8988T (cell line): ENCODE measurements around the gene ZSWIM3.
A peak's percentile ranks its signal among the peaks of the same experiment; 100 is the strongest.
"Not testable (repeated sequence)": the region's sequence is repeated elsewhere in the genome, so short reads cannot be mapped to it uniquely, and the experiment has no call there.

Source experiments
- DNase-seq: peaks from one replicate; pipeline ENCODE4 v3.0.0; 2011

The ZSWIM3 gene

DNA sequence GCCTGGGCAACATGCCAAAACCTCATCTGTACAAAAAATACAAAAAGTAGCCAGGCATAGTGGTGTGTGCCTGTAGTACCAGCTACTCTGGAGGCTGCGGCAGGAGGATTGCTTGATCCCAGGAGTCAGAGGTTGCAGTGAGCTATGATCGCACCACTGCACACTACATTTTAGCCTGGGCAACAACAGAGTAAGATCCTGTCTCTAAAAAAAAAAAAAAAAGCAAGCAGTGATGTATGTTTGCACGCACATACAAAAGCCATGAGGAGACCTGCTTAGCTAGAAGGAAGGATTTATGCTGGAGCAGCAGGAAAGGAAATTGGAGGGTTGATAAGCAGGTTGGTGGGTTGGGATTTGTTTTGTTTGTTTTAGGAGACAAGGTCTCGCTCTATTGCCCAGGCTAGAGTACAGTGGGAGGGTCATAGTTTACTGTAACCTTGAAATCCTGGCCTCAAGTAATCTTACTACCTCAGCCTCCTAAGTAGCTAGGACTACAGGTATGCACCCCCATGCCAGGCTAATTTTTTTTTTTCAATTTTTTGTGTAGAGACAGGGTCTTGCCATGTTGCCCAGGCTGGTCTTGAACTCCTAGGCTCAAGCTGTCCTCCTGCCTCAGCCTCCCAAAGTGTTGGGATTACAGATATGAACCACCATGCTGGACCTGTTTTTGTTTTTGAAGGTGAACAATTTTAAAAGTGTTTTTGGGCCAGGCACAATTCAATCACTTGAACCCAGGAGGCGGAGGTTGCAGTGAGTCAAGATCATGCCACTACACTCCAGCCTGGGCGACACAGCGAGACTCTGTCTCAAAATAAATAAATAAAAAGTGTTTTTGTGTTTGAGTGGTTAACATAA is 4.0 kb downstream of the ZSWIM3 start:
- no peak for DNase-seq

- DNase-seq: no peak
Measured at GRCh38 chr20:45863543-45864470, 6.4 kb downstream of the ZSWIM3 start.

- DNase-seq: no peak
Measured at GRCh38 chr20:45866454-45866853, 9.0 kb downstream of the ZSWIM3 start.

GRCh38 chr20:45867136-45867818 is 9.9 kb downstream of the ZSWIM3 start:
- no peak for DNase-seq

- DNase-seq: no peak
Measured at GRCh38 chr20:45867819-45868176, 10.4 kb downstream of the ZSWIM3 start.

- no peak for DNase-seq
Measured at GRCh38 chr20:45872626-45873025, 15.2 kb downstream of the ZSWIM3 start.

DNA sequence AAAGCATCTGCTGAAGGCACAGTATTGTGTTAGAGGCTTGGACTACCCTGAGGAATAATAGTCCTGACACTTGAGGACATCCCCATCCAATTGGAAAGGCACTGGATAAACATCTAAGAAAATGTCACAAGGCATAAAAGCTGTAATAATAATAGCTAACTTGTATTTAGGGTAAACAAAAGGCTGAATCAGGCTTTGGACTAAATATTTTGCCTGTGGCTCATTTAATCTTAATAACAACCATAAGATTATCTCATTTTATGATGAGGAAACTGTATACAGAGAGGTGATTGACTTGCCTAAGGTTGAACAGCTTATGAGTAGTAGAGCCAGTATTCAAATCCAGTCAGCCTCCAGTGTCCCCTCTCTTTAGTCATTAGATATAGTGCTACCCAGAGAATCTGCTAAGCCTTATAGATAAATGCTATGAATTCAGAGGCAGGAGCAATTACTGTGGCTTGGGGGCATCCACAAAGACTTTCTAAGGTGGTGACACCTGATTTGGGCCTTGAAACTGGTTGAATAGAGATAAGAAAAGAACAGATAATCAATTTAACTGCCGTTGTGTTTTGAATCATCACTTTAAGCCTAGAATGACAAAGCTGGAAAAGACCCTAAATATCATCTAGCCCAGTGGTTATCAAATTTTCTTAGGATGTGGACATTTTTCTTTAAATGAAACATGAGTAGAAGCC is 16.1 kb downstream of the ZSWIM3 start:
- no peak for DNase-seq

DNA sequence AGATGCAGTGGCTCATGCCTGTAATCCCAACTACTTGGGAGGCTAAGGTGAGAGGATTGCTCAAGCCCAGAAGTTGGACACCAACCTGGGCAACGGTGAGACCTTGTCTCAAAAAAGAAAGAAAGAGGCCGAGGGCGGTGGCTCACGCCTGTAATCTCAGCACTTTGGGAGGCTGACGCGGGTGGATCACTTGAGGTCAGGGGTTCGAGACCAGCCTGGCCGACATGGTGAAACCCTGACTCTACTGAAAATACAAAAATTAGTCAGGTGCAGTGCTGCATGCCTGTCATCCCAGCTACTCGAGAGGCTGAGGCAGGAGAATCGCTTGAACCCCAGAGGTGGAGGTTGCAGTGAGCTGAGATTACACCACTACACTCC is 16.7 kb downstream of the ZSWIM3 start:
- DNase-seq: not testable (repeated sequence)

DNA sequence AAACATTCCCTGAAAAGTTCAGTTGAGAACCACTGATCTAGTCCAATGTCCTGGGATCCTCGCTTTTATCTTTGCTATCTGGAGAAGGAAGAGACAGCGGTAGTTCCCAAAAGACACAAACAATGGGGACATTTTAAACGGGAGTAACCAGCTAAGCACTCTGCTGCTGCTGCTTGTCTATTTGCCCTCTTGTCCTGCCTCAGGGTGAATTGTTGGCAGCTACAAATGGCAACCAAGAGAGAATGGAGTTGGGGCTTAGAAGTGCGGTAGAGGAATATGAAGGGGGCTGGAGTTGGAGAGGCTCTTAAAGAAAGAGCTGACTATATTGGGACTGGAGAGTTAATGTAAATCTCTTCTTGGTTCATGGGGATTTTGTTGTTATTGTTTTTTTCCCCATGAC is 17.2 kb downstream of the ZSWIM3 start:
- DNase-seq: no peak

GRCh38 chr20:45878076-45878761 is 20.8 kb downstream of the ZSWIM3 start:
- no peak for DNase-seq

- DNase-seq: peak; percentile 90
Measured at GRCh38 chr20:45880988-45881788, 23.8 kb downstream of the ZSWIM3 start, which contains the start of gene ZSWIM1. TSS of gene ZSWIM1 (plus strand) at chr20:45881227. CDS start at chr20:45882593, 1,366 bp downstream.

GRCh38 chr20:45882469-45883099 is 25.2 kb downstream of the ZSWIM3 start:
- no peak for DNase-seq

DNA sequence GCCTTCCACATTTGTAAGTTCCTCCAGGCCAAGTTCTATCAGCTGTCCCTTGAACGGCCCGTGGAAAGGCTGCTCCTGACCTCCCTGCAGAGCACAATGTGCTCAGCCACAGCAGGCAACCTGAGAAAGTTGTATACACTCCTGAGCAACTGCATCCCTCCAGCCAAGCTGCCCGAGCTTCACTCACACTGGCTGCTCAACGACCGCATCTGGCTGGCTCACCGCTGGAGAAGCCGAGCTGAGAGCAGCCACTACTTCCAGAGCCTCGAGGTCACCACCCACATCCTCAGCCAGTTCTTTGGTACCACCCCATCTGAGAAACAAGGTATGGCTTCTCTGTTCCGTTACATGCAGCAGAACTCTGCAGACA is 25.7 kb downstream of the ZSWIM3 start:
- DNase-seq: no peak

DNA sequence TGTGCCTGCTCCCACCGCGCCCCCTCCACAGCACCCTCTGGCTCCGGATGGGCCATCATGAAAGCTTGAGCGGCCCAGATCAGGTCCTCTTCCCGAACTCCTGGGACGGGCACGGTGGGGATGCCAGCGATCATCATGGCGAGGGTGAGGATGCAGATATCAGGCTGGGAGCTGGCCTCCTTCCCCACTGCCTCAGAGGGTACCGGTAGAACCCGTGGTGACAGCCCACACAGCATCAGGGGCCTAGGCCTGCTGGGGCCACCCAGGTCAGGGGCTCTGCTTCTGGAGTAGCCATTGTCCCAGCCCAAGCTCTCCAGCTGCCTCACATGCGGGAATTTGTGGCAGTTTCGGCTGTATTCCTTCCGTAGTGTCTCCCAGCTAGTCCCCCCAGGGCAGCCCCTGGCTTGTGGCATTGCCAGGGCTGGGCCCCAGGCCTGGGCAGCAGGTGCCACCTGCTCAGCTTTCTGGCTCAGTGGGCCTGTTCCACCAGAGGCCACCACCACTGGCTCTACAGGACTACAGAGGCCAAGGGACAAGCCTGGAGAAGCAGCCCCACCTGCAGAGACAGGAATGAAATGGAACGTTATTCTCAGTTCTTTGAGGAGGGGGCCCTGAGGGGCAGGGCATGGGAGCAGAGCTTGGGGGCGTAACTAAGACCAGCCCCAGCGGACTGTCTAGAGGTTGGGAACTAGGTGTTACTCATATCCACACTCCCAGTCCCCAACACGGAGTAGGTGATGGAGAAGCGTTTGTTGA is 29.4 kb downstream of the ZSWIM3 start:
- DNase-seq: no peak

- no peak for DNase-seq
Measured at GRCh38 chr20:45887346-45887715, 29.9 kb downstream of the ZSWIM3 start, which contains the start of gene SPATA25. TSS of gene SPATA25 (minus strand) at chr20:45887622. CDS start at chr20:45887590, 32 bp downstream.

- no peak for DNase-seq
Measured at GRCh38 chr20:45888681-45889080, 31.3 kb downstream of the ZSWIM3 start.

GRCh38 chr20:45890077-45890984 is 32.9 kb downstream of the ZSWIM3 start:
- no peak for DNase-seq
